ENCODE measurements around the gene KRTAP3-2.

Gene KRTAP3-2

GRCh38 chr17:40997361-40997760 lies 2.3 kb downstream of the KRTAP3-2 start:
- no peak overlapping the region for H3K4me3 ChIP-seq (ENCODE audit: low read depth, low read length)
- no peak for DNase-seq (ENCODE audit: low read depth)
- no peak for TF ChIP-seq CTCF (IDR thresholded peaks at IDR 0.05; ENCODE audit: insufficient read depth, low read depth, low read length, missing control alignments)

GRCh38 chr17:40996829-40997228 lies 2.9 kb downstream of the KRTAP3-2 start:
- H3K4me3 ChIP-seq (ENCODE audit: low read depth, low read length) = no peak overlapping the region
- no peak for TF ChIP-seq CTCF (IDR thresholded peaks at IDR 0.05; ENCODE audit: insufficient read depth, low read depth, low read length, missing control alignments)
- DNase-seq (ENCODE audit: low read depth) = no peak

- DNase-seq (ENCODE audit: low read depth) = no peak
- no peak overlapping the region for H3K4me3 ChIP-seq (ENCODE audit: low read depth, low read length)
- no peak for TF ChIP-seq CTCF (IDR thresholded peaks at IDR 0.05; ENCODE audit: insufficient read depth, low read depth, low read length, missing control alignments)
These were observed 4.6 kb downstream of the KRTAP3-2 start for GRCh38 chr17:40995116-40995515.

GRCh38 chr17:40993839-40994238 lies 5.9 kb downstream of the KRTAP3-2 start, which contains the start of gene KRTAP3-3:
Gene KRTAP3-3 (minus strand): TSS chr17:40994164. CDS start chr17:40994097, 67 bp downstream.
- H3K4me3 ChIP-seq (ENCODE audit: low read depth, low read length) = no peak within 1 kb of the TSS
- no peak for DNase-seq (ENCODE audit: low read depth)
- TF ChIP-seq CTCF (IDR thresholded peaks at IDR 0.05; ENCODE audit: insufficient read depth, low read depth, low read length, missing control alignments) = no peak

- DNase-seq (ENCODE audit: low read depth) = no peak
- H3K4me3 ChIP-seq (ENCODE audit: low read depth, low read length) = no peak overlapping the region
- TF ChIP-seq CTCF (IDR thresholded peaks at IDR 0.05; ENCODE audit: insufficient read depth, low read depth, low read length, missing control alignments) = no peak
These were observed 6.6 kb downstream of the KRTAP3-2 start for GRCh38 chr17:40993084-40993483.

GRCh38 chr17:40992666-40993065 lies 7.0 kb downstream of the KRTAP3-2 start:
- no peak overlapping the region for H3K4me3 ChIP-seq (ENCODE audit: low read depth, low read length)
- no peak for TF ChIP-seq CTCF (IDR thresholded peaks at IDR 0.05; ENCODE audit: insufficient read depth, low read depth, low read length, missing control alignments)
- DNase-seq (ENCODE audit: low read depth) = no peak

- TF ChIP-seq CTCF (IDR thresholded peaks at IDR 0.05; ENCODE audit: insufficient read depth, low read depth, low read length, missing control alignments) = no peak
- DNase-seq (ENCODE audit: low read depth) = no peak
- H3K4me3 ChIP-seq (ENCODE audit: low read depth, low read length) = no peak overlapping the region
These were observed 12.8 kb downstream of the KRTAP3-2 start for GRCh38 chr17:40986920-40987319.

All from GM12865 (cell line).